Suprapubic skin (tissue), 4 donors: Measurements from ENCODE around the gene PIK3CA. TPM values are rescaled to one million over a fixed set of nuclear protein-coding genes. Genes with fewer than 3 reads are reported as not detected.
"Not testable (repeated sequence)": the region's sequence is repeated elsewhere in the genome, so short reads cannot be mapped to it uniquely, and the experiment has no call there.

Experiments used
- DNase-seq, 2 donors: peaks; one replicate each; pipeline ENCODE4 v3.0.0-alpha.2; 2019; ENCODE audit warnings: low spot score in 2 of 2
- H3K27ac ChIP-seq: fragments of 200-600 bp; sonication (generic); one replicate; pipeline ENCODE4 v1.5.1; 2019
- H3K27me3 ChIP-seq: fragments of 200-600 bp; sonication (generic); one replicate; pipeline ENCODE4 v1.5.1; 2019
- H3K36me3 ChIP-seq: fragments of 200-600 bp; sonication (generic); one replicate; pipeline ENCODE4 v1.5.1; 2019
- H3K4me1 ChIP-seq: fragments of 200-600 bp; sonication (generic); one replicate; pipeline ENCODE4 v1.5.1; 2019
- H3K4me3 ChIP-seq: fragments of 200-600 bp; sonication (generic); one replicate; pipeline ENCODE4 v1.5.1; 2019; ENCODE audit warnings: mild to moderate bottlenecking
- H3K9me3 ChIP-seq: fragments of 200-600 bp; sonication (generic); one replicate; pipeline ENCODE4 v1.5.1; 2019
- CTCF ChIP-seq, 2 donors: fragments of 200-600 bp in 1 of 2; fragments of 450-650 bp in 1 of 2; sonication (generic) in 1 of 2; IDR thresholded peaks; one replicate each; pipeline ENCODE4 v1.5.1; 2016 to 2019; ENCODE audit warnings: antibody characterized with exemption in 2 of 2, mild to moderate bottlenecking in 1 of 2, moderate library complexity in 1 of 2
- EP300 ChIP-seq: sonication (generic); formaldehyde crosslinking; IDR thresholded peaks from one replicate; pipeline ENCODE4 v1.6.1; 2017; ENCODE audit warnings: antibody characterized with exemption
- POLR2A ChIP-seq, 2 donors: fragments of 450-650 bp; IDR thresholded peaks; one replicate each; pipeline ENCODE4 v1.6.1; 2017; ENCODE audit warnings: antibody characterized with exemption in 2 of 2, mild to moderate bottlenecking in 2 of 2, moderate library complexity in 2 of 2
- POLR2AphosphoS5 ChIP-seq, 3 donors: sonication (generic); formaldehyde crosslinking; IDR thresholded peaks; one replicate each; pipeline ENCODE4 v1.6.1; 2017; ENCODE audit warnings: antibody characterized with exemption in 3 of 3
- WGBS: methylation state at CpG from one replicate; pipeline ENCODE4 v1.1.5; 2018; 5-methylcytosine and 5-hydroxymethylcytosine counted together
- total RNA-seq, 4 donors: library from RNA; depleted of rRNA; stranded (reverse); fragments of >200 nt; gene quantifications; one replicate each; pipeline ENCODE4 v1.1.0, GENCODE V29; 2016

Gene PIK3CA
- total RNA-seq, 4 donors from 2014 or later = 14.8 to 26.6 (median 18.6) TPM

GRCh38 chr3:179236669-179237301, 88.6 kb downstream of the PIK3CA start:
- no peak for DNase-seq
- WGBS = 93% methylated on average over 2 of the region's 2 CpGs
- H3K27me3 ChIP-seq = no peaks in the 10 kb centered on the region

DNA sequence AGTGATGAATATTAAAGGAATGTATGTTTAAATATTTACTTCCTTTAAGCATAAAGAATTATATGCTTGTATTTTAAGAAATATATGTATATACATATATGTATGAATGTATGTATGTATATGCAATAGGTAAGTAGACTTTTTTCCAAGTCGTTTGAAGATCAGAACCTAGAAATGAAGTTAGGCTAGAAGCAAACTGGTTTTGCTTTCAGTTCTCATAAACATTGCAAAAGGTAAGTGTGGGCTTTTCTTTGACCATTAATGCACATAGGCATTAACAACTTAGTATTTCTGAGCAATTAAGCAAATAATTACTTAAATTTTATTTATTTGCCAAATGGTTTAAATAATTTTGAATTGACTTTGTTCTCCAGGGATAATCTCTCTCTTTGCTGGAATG, 92.1 kb downstream of the PIK3CA start:
- not testable (repeated sequence) for H3K27me3 ChIP-seq, H3K9me3 ChIP-seq, H3K4me1 ChIP-seq, DNase-seq, H3K27ac ChIP-seq, H3K4me3 ChIP-seq, H3K36me3 ChIP-seq
- 67% methylated on average over 1 of the region's 1 CpG for WGBS

More at GRCh38 chr3:179236669-179237301, 88.6 kb downstream of the PIK3CA start:
- no peaks in the 10 kb centered on the region for H3K9me3 ChIP-seq
- no peaks in the 10 kb centered on the region for H3K4me1 ChIP-seq
- no peak for TF ChIP-seq POLR2A (IDR thresholded peaks at IDR 0.05)
- peaks cover 20% of the 10 kb centered on the region for H3K36me3 ChIP-seq
- no peak overlapping the region for H3K27ac ChIP-seq
- H3K4me3 ChIP-seq = no peak overlapping the region

DNA sequence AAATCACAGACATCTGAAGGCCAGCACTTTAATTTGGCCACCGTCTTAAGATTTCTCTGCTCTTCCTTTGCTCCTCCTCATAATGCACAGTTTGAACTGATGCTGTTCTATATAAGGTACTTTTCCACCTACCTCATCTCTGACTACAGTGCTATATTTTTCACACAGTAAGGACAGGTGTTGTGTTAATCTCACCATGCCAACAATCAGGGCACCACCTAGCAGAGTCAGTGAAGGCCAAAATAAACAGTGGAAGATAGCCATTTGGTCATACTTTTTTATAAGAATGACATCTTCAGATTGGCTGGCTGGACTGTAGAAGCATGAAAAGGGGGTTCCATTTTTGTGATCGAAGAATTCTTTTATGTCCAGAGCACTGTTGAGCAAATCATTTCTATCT, 94.7 kb downstream of the PIK3CA start:
- not testable (repeated sequence) for DNase-seq, H3K36me3 ChIP-seq, H3K4me3 ChIP-seq, H3K27me3 ChIP-seq, H3K27ac ChIP-seq, H3K4me1 ChIP-seq, H3K9me3 ChIP-seq
- 100% methylated on average over 1 of the region's 2 CpGs for WGBS

DNA sequence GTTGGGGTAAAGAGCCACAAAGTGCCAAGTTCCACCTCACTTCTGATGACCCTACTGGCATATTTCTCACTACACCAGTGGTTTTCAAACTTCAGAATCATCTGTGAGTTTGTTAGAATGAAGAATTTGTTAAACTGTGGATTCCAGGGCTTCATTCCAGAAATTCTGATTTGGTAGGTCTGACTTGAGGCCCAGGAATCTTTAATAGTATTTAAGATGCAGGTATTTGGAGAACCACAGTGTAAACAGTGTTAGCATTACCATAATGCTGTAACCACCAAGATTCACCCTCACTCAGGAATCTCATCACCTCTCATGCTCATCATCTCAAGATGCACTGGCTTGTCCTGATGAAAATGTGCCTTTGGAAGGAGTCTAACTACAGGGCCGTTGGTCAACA, 96.7 kb downstream of the PIK3CA start:
- TF ChIP-seq CTCF (IDR thresholded peaks at IDR 0.05) (no peak), POLR2AphosphoS5 (IDR thresholded peaks at IDR 0.05) (no peak), EP300 (no peak), POLR2A (IDR thresholded peaks at IDR 0.05) (no peak)
- no peaks in the 10 kb centered on the region for H3K36me3 ChIP-seq
- no peak overlapping the region for H3K4me3 ChIP-seq
- H3K27ac ChIP-seq = no peak overlapping the region
- H3K27me3 ChIP-seq = no peaks in the 10 kb centered on the region
- no peaks in the 10 kb centered on the region for H3K4me1 ChIP-seq
- DNase-seq = no peak
- H3K9me3 ChIP-seq = no peaks in the 10 kb centered on the region
- 81% methylated on average over 1 of the region's 1 CpG for WGBS

DNA sequence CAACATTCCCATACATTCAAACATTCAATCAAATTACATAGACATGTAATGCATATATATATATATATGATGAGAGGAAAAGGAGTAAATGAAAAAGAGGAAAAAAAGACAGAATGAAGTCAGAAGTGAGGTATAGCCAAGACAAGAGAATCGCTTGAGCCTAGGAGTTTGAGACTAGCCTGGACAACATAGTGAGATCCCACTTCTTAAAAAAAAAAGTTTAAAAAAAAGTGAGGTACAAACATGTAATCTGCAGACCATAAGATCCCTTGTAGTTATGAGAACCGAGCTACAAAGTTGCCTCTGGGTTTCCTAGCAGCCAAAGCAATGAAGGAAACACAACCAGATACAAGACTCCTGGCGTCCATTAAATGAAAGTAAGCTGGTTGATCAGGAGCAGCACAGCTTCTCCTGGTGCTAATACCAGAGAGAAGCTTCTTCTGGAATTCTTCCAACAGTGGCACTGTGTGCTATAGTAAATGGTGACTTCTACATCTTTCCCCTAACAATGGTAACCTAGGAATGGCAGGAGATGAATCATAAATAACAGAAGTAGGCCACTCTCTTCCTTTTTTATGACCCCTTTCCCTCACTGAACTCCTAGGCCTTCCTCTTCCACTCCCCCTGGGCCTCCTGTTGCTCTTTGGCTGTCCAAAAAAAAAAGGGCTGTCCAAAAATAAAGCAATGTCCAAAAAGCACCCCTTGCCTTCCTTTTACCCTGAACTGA, 99.3 kb downstream of the PIK3CA start:
- 91% methylated on average over 3 of the region's 3 CpGs for WGBS
- no peak for TF ChIP-seq CTCF (IDR thresholded peaks at IDR 0.05)
- H3K4me1 ChIP-seq = no peaks in the 10 kb centered on the region
- no peak overlapping the region for H3K4me3 ChIP-seq
- H3K9me3 ChIP-seq = no peaks in the 10 kb centered on the region
- no peaks in the 10 kb centered on the region for H3K36me3 ChIP-seq
- no peak for DNase-seq
- no peaks in the 10 kb centered on the region for H3K27me3 ChIP-seq
- H3K27ac ChIP-seq = no peak overlapping the region

- 95% methylated on average over 6 of the region's 6 CpGs for WGBS
- no peak for TF ChIP-seq CTCF (IDR thresholded peaks at IDR 0.05)
- no peak for TF ChIP-seq POLR2A (IDR thresholded peaks at IDR 0.05)
Measured at GRCh38 chr3:179250803-179251476, 102.8 kb downstream of the PIK3CA start, which contains the start of gene KCNMB3. Gene KCNMB3, minus strand, starts transcription at chr3:179251114. Its CDS starts 124 bp downstream, at chr3:179250990.

More at GRCh38 chr3:179250803-179251476, 102.8 kb downstream of the PIK3CA start, which contains the start of gene KCNMB3:
- Histone ChIP-seq H3K4me3 (no peak within 1 kb of the TSS), H3K36me3 (no peaks in the 10 kb centered on the region), H3K4me1 (no peaks in the 10 kb centered on the region), H3K27me3 (no peaks in the 10 kb centered on the region), H3K27ac (no peak within 1 kb of the TSS), H3K9me3 (no peaks in the 10 kb centered on the region)
- no peak for DNase-seq
